NCI-H2227 (cell line): ENCODE measurements around the gene MINAR1.
A peak's percentile ranks its signal among the peaks of the same experiment; 100 is the strongest.
"Not testable (repeated sequence)": the region's sequence is repeated elsewhere in the genome, so short reads cannot be mapped to it uniquely, and the experiment has no call there.

Experiments used
- DNase-seq: peaks from one replicate; lab custom pipeline; 2025; ENCODE audit not compliant: unreplicated experiment; lab: John Stamatoyannopoulos, UW

MINAR1 gene, protein sequence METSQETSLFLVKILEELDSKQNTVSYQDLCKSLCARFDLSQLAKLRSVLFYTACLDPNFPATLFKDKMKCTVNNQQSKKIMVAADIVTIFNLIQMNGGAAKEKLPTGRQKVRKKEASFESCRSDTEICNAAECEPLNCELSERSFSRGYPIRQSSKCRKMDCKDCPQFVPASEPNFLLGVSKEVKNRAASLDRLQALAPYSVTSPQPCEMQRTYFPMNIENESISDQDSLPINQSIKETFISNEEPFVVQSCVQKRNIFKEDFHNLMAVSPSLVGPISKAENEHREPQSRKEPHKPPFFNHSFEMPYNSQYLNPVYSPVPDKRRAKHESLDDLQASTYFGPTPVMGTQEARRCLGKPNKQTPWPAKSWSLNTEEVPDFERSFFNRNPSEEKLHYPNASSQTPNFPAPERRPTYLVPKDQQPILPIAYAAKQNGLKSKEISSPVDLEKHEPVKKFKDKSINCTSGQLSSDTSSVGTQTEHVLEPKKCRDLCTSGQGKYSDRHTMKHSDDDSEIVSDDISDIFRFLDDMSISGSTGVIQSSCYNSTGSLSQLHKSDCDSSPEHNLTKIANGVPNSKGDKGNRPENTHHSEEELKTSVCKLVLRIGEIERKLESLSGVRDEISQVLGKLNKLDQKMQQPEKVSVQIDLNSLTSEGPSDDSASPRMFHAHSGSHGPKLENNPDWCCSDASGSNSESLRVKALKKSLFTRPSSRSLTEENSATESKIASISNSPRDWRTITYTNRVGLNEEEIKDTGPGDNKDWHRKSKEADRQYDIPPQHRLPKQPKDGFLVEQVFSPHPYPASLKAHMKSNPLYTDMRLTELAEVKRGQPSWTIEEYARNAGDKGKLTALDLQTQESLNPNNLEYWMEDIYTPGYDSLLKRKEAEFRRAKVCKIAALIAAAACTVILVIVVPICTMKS

DNA sequence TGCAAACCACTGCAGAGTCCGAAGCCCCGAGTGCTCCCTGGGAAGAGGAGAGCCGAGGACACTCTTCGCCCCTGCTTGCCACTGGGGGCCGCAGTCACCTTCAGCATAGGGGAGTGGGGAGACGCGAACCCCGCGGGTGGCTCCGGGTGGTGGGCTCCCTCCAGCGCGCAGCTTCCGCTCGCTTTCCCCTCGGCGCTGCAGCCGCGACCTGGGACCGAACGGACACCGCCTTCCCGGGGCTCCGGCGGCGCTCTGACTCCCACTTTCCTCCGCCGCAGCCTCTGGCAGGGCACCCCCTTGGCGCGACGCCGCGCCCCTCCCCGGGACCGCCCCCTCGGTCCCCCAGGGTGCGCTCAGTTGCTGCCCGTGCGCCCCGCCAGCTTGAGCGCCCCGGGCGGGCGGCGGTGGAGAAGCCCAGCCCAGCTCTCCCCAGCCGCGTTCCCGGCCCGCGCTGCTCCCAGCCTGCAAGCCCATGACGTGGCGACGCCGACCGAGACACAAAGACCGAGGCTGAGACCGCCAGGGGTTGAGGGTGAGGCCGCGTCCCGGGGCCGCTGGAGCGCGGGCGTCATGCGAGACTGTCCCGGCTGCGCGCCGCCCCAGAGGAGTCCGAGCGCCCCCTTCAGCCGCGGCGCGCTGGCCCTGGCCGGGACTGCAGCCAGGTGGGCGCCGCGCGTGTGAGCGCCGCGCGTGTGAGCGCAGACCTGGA lies at the start of gene MINAR1:
MINAR1 (plus strand) TSS at position 701 of the 709 bp plus-strand sequence. CDS start 23,812 bp downstream, outside the sequence.
- peak; percentile 26 for DNase-seq

DNA sequence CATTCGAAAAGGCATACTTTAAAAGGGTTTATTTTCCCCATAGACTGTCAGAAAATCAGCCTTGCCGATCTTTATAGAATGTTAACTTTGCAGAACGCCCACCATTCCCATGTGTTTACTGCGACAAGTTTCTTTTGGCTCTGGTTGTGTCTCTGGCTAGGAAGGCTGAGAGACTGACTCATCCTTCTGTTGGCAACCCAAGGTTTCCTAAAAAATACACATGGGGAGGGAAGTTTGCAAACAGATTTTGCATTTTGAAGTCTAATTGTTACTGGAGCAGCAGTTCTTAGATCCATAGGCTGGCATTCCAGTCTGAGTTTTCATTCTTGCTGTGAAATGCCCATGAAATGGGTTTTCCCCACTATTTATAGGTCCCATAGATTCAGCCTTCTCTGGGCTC lies 37.9 kb upstream of the MINAR1 start:
- DNase-seq = no peak

DNA sequence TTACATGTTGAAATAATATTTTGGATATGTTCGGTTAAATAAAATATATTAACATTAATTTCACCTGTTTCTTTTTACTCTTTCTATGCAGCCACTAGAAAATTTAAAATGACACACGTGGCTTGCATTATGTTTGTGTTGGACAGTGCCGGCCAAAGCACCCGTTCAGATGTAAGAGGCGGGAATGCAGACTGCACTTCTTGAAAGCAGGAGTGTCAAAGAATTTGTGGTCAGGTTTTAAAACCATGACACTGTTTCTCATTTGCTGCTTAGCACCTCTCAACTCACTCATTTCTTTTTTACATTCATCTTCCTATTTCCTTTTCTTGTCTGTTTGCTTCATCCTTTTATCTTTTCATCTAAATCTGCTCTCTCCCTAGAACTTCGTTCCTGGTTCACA lies 35.3 kb upstream of the MINAR1 start:
- no peak for DNase-seq

DNA sequence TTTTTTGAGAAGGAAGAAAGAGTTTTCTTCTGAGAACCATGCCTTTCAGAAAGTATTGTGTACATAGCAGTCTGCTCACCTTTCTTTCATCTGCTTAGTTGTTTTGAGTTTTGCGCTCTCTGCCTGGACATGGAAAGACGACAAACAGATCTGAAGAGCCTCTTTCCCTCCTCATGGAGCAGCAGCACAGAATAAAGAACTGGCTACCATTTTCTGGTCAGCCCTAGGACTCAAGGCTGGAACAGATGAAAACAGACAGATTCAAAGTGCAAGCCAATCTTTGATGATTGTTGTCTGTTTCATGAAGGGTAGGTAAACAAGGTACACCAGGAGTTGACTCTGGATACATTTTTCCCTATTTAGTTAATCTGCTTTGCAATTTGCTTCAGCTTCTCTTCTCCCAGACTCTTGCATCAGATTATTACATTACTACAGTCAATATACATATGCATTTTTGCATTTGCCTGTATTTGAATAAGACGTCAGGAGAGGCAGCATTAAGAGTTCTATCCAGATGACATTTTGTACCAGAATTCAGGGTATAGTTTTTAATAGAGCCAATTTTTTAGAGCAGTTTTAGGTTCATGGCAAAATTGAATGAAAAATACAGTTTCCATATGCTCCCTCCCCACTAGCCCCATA lies 34.7 kb upstream of the MINAR1 start:
- no peak for DNase-seq

DNA sequence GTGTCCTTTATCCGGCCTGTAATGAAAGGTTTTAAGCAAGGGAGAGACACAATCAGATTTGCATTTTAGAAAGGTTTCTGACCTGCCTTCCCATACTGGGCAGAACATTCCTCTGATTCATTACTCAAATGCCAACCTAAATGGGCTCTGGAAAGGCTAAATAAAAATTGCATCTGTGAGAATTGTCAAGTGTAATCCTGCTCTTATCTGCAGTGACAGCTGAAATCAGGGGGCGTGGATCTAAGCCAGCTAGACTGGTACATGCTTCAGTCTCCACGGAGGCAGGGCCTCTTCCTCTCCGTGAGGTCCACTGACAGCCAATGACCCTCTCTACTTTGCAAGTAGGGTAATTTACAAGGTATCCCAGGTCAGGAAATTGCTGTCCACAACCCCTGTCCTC lies 32.5 kb upstream of the MINAR1 start:
- DNase-seq = no peak

DNA sequence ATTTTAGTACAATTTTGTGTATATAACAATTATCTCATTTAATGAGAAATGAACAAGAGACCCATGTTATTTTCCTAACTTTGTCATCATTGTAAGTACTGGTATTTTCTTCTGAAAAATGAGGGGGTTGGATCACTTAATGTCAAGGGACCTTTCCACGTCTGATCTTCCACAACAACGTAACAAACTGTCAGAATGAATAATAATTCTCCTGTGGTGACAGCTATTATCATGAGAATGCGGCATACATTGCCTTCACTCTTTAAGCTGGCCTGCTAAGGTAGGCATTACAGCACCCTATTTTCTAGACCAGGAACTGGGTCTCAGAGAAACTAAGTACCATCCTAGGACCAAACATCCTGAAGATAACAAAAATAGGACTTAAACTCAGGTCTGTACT lies 31.5 kb upstream of the MINAR1 start:
- no peak for DNase-seq

DNA sequence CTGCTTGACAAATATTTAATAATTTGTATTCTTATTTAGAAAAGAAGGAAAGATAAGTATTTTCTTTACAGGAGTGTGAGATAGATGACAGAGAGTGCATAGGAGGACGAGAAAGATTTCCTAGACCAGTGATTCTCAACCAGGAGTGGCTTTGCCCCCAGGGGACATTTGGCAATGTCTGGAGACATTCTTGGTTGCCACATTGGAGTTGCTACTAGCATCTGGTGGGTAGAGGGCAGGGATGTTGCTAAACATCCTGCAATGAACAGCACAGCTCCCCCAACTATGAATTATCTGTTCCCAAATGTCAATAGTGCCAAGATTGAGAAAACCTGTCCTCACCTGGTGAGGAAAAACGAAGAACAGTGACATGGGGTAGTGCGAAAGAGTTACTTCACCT lies 30.8 kb upstream of the MINAR1 start:
- no peak for DNase-seq

DNA sequence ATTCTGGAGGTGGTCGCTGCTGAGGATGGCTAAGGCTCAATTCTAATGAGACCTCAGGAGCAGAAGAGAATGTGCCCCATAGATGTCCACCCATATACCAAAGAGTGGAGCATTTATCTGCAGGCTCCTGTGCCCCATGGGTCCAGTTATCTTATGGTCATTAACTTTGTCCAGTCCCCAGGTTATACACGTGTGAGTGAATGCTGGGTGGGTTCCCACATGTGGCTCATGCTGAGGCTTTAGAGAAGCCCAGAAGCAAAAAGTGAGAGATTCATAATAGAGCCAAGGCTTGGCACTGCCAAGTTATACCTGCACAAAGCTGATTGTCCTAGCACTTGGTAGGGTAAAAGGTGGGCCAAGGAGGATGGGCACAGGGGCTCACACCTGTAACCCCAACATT lies 30.0 kb upstream of the MINAR1 start:
- no peak for DNase-seq

DNA sequence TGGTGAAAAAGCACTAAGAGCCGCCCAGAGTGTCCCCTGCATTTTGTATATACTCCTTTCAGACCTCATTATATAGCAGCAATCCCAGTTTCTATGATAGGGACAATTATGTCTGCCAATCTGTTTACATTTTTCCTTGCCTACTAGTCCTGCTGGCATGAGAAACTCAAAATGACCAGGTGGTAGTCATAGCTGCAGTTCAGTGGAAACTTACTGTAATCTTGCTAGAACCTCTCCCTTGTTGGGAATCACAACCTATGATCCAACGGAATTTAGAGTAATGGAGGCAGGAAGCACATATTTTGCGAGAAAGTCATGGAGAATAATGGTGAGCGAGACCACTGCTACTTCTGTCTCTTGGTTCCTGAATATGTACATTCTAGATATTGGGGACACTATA lies 28.6 kb upstream of the MINAR1 start:
- DNase-seq = no peak

DNA sequence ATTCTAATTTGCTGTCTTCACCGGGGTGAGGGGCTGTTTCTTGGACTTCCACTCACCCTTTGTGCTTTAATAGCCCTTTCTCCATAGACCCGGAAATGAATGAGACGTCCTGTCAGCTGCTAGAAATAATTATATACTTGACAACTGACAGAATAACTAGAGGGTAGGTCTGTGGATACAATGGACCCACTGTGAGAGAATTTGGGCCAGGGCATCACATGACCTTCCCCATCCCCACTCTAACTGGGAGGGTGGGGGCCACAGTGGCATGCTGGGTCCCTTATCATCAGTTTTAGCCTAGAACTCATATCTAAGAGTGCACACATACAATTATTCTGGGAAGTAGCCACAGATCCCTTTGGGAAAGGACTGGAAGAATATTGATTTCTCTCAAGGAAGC lies 25.9 kb upstream of the MINAR1 start:
- DNase-seq = peak; percentile 66

DNA sequence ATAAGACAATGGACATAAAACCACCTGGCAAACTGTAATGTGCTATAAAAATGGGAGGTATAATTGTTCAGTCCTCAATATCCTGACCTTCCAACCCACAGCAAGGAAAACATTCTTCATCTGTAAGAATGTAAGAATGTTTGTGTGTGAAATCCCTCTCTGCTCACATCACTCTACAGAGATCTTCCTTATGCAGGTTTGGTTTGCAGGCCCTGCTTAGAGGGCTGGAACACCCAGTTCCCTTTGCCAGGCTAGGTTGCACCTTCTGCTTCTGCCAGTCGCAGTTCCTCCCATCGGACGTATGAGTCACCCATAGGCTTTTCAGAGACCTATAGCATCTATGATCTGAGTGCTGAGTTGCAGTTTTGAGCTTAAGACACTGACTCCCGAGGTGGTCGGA lies 24.1 kb upstream of the MINAR1 start:
- DNase-seq = no peak

DNA sequence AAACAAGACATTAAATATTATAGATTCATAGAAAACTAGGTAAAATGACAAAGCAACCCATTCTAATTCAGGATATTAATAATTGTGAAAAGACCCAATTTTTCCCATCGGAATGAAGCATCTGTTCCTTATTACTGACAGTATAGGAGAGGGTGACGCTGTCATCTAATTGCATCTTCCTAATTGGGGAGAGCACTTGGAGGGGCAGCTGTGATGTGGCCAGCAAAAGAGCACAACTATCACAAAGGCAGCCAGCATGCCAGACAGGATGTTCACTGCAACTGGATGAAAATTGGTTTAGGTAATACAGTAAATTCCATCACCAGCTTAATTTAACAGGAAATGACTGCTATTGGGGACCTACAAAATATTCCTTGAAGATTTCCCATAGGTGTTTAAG lies 21.9 kb upstream of the MINAR1 start:
- DNase-seq = no peak

DNA sequence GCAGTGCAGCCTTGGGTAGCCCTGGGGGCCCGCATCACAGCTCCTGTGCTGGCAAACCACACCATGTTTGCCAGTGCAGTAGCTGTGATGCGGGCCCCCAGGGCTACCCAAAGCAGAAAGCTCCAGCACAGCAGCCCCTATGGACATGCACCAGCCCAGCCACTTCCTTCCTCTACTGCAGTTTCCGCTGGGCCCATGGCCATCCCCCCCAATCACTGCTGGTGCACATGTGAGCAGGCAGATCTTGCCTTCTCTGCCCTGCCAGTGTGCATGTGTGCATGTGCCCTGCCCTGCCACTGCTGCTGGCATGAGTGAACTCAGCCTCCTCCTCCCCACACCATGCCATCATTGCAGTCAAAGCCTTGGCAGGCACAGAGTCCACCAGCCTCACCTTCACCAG lies 20.1 kb upstream of the MINAR1 start:
- no peak for DNase-seq

DNA sequence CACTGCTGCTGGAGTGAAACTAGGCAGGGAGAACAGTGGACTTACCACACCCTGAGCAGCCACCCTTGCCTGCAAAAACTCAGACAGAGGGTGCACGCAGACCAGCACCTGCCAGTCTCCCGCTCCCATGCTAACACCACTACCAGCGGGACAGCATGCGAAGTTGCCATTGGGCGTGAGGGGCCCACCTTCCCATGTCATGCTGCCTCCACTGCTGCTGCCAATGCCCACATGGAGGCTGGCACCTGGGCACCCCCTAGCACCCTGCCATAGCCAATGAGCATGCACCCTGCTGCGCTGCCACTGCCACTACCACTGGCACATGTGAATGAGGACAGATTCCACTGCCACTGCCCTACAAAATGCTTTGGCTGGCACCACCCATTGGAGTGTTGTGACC lies 19.7 kb upstream of the MINAR1 start:
- DNase-seq = no peak

DNA sequence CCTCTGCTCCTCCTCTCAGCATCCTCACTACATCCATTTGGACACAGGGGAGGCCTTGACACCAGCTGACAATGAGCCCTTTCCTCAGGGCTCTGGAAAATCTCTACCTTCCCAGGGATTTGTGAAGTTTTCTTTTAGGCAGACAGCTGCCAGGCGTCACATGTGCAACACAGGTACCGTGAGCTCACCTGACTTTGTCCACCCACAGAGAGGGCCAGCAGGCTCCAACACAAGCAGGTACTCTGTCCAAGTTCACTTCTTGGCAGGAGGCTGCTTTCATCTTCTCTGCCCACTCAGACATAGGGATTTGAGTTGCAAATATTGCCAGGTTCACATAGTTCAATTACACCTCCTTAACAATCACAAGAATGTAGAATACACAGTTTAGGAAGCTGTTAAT lies 15.3 kb upstream of the MINAR1 start:
- DNase-seq = no peak

DNA sequence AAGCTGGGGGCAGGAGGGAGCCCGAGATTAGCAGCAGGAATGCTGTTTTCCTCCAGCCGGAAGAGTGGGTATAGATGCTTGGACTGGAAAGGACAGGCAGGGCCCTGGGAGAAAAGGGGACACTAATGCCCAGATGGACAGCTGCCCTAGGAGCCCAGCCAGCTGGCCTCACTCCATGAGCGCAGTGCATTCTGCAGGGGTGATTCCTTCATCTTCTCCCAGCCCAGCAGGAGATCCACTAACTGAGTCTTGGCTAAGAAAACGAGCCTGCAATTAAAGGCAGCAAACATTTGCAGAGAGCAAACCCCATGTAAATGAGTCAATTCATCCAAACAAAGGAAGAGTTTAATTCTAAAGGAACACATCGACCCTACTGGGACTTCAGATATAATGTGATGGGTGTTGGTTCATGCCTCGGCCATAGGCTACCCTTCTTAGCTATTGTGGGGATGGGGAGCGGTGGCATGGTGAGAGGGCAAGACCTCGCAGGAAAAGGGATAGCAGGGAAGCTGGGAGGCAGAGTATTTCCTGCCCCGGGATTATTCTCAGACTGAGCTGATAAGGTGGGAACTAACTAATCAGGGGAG lies 13.3 kb upstream of the MINAR1 start:
- DNase-seq = no peak

DNA sequence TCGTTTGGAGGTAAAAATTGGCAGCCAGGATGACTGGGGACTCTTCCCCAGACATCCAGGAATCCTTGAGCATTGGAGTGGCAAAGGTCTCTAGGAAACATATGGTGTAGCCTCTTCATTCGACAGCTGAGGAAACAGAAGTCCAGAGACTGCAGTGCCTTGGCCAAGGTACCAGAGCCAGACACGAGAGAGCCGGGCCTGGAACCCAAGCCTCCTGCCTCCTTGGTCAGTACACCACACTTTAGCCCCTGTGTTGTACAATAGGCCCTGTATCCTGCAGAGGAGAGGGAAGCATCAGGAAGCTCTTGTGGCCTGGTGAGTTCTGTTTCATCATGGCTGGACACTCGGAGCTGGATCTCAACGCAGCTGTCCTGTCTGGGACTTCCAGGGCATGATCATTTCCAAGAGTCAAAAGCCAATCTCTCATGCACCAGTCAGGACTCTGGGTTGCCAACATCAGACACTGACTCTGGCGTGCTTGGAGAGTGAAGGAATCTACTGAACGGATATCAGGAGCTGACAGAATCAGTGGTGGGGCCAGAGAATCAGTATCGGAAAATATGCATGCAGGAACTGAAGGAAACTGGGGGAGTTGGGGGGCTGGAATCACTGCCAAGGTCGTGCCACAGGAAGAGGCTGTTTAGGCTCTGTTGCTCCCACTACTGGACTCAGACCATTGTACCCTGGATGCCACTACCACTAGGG lies 6.4 kb upstream of the MINAR1 start:
- no peak for DNase-seq

DNA sequence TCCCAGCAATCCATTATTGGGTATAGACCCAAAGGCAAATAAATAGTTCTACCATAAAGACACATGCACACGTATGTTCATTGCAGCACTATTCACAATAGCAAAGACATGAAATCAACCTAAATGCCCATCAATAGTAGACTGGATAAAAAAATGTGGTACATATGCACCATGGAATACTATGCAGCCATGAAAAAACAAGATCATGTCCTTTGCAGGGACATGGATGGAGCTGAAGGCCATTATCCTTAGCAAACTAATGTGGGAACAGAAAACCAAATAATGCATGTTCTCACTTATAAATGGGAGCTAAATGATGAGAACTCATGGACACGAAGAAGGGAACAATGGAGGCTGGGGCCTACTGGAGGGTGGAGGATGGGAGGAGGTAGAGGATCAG lies 5.2 kb upstream of the MINAR1 start:
- not testable (repeated sequence) for DNase-seq

DNA sequence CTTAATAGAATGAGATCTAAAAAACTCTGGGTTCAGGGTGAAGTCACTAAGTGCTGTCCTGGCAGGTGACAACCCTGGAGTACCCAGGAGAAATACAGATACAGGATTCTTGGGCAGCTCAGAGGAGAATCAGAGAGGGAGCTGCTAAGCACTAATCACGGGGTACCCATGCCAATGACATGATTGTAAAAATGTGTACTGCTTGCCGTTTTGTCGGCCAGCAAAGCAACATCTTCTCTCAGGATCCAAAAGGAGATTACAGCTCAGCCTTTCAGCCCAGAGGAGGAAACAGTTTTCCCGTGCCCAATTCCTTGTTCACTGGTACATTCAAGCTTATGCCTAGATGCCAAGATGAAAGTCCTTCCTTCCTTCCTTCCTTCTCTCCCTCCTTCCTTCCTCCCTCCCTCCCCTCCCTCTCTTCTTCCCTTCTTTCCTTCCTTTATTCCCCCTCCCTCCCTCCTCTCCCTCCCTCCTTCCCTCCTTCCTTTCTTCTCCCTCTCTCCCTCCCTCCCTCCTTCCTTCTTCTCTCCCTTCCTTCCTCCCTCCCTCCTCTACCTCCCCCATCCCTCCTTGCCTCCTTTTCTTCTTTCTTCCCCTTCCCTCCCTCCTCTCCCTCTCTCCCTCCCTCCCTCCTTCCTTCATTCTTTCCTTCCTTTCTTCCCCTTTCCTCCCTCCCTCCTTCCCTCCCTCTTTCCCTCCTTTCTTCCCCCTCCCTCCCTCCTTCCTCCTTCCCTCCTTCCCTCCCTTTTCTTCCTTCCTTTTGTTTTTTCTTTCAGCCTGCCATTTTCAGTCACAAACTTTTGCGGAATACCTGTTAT lies 4.1 kb upstream of the MINAR1 start:
- no peak for DNase-seq
